ENCODE results near the gene NHLRC4.
A peak's percentile ranks its signal among the peaks of the same experiment; 100 is the strongest.

GRCh38 chr16:537415-538335 lies 29.1 kb upstream of the NHLRC4 start:
- TF ChIP-seq POLR2A (IDR thresholded peaks at IDR 0.05), result no peak
- peak in 1 of 6 experiments; percentile 8 for TF ChIP-seq CTCF (IDR thresholded peaks at IDR 0.05)
